T-helper 22 cell (primary cell): Measurements from ENCODE around the gene CUEDC1.
"Not testable (repeated sequence)": the region's sequence is repeated elsewhere in the genome, so short reads cannot be mapped to it uniquely, and the experiment has no call there.

Source experiments
- DNase-seq: peaks from one replicate; pipeline ENCODE4 v3.0.0-alpha.2; 2020; ENCODE audit warnings: low read depth

CUEDC1 gene

GRCh38 chr17:57859601-57860413, 95.4 kb downstream of the CUEDC1 start:
- DNase-seq: no peak

DNA sequence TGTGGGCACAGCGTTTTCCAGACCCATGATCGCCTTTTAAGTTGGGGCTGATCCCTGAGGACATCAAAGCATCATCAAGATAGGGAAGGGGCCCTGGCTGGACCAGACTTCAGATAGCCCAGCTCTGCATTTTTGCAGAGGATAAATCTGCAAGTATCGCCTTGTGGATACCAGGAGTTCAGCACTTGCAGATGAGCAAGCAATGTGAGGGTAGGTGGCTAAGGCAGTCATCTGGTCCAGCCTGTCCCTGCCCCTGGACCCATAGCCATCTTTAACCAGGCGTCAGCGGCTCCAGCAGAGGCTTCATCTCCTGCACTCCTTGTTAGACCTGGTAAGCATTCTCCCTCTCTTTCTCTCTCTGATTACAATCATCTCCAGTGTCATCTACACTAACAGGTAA, 96.4 kb downstream of the CUEDC1 start:
- DNase-seq: no peak

DNA sequence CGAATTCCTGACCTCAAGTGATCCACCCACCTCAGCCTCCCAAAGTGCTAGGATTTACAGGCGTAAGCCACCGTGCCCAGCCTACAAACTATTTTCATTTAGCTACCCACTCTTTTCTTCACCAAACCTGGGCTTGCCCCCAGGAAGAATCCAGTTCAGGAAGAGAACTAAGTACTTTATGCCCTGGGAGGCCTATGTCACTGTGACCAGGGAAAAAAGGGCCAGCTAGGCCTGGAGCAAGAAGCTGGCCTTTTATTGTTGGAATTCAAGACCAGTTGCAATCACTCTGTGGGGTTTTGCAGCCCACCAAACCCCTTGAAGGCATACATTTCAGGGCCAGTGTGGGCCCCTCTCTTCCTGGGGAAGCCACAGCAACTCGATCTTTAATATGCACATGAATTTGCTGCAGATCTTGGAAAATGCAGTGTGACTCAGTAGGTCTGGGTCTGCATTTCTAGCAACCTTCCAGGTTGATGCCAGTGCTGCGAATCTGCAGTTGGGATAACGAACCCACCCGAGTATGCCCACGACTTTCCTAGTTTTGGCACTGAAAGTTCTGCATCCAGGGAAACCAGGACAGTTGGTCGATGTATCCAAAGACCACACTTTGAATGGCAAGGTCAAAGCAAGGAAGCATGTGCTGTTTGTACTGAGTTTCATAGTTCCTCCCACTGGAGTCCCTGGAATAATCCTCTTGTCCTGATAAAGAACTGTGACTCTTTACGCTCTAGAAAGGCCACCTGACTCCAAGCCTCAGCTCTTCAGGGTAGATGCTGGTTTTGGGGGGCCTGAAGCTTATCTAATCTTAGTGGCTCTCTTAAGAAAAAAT, 98.2 kb downstream of the CUEDC1 start:
- DNase-seq: no peak

- no peak for DNase-seq
Measured at GRCh38 chr17:57855391-57856035, 99.7 kb downstream of the CUEDC1 start.

DNA sequence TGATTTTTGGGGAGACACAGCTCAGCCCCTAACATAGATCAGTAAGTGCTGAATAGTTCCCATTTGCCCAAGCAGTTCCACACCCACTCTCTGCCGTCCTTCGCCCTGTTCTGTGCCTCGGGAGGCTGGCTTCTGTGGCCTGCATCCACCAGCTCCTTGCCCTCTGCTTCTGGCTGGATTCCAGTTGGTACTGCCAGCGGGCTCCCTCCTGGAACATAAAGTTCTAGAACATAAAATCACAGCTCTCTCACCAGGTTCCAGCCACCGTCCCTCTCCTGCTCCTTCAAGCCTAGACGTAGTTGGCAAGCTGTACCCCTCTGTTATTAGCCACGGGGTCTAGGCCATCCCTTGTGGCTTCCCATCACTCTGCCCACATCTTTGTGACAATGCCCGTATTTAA, 101.5 kb downstream of the CUEDC1 start:
- DNase-seq: no peak

GRCh38 chr17:57852955-57853328, 102.3 kb downstream of the CUEDC1 start:
- DNase-seq: no peak

DNA sequence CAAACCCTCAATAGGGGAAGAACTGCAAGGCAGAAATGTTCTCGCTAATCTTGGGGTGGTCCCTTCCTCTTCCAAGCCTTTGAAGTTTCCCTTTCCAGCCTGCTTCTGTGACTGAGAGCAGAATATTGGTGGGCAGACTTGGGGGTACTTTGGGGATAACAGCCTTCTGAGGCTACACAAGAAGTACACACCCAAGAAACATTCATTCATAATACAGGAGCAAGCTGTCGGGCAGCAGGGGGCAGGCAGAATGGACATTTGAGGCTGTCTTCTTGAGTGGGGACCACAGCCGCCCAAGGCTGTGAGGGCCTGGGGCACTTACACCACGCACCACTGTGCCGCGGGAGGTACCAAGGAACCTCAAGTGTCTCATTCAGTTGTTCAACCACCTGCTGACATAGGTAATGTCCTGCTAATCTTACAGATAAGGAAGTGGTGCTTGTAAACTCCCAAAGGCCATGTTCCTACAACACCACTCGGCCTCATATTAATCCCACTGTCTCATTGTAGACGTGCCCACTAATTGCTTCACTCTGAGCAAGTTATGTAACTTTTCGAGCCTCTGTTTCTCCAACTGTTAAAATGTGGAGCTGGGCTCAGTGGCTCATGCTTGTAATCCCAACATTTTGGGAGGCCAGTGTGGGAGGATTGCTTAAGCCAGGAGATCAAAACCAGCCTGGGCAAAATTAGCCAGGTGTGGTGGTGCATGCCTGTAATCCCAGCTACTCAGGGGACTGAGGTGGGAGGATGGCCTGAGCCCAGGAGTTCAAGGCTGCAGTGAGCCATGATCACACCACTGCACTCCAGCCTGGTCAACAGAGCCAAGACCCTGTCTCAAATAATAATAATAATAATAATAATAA, 102.9 kb downstream of the CUEDC1 start:
- no peak for DNase-seq

DNA sequence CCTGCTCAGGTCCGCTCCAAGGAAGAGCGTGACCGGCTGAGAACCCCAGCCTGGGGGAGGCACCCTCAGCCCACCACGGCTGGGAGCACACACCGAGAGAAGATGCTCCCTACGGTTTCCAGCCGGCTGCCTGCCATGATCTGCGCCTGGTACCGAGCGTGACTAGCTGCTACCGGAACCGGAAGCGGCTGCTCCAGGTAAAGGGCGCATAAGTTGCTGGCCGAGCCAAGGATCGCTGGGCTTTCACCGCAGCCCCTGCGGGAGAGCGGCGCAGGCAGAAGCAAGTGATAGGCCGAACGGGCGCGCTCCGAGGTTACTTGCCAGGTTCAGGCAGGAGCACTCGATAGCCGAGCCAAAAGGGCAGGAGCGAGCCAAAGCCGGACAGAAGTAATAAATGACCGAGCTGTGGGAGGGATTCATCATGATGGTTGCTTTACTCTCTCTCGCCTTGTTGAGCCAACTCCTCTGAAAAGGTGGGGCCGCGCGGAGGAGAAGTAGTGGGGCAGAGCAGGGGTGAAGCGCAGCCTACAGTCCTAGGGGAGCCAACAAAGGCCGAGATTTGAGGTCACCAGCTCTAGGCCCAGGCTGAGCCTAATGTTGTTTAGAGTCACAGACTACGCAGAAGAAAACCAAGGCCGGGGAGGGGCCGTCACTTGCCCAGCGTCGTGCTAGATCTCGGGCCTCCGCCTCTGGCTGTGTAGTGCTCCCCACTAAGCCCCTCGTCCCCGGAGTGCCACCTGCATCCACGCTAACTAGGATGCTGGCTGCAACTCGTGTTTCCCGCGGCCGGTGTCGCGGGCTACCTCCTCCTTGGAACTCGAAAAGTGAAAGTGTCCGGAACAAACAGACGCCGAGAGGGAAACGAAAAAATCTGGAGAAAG, 105.1 kb downstream of the CUEDC1 start, which contains the start of gene MRPS23:
TSS of gene MRPS23 (minus strand) at position 171 of the 881 bp plus-strand sequence. CDS start at position 137, 34 bp downstream.
- DNase-seq: peak; percentile 97

DNA sequence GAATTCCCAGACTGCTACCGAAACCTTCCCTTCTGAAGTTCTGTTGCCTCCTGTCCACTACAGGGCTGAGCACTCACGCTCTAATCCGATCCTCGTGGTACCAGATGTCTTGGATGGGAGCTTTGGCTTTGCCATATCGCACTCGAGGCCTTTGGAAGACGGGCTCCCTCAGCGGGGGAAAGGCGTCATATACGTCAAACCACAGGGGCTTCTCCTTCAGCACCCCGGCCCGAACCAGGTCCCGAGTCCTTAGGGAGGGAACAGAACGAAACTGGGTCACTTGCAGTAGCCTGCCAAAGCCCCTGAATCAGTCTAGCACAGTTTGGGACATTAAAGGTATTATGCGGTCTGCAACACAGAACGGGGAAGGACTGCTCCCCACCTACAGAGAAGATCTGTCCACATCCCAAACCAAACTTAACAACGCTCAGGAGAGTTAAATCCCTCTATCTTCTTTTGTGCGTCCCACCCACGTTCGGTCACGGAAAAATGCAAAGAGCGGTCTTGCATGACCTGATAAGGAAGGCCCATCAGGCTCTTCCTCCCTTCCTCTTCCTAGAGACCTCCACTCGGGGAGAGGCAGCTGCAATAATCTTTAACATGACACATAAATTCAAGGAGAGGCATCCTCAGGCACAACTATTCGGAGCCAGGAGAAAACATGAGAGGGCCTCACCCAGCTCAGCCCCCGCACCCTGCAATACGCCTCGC, 105.9 kb downstream of the CUEDC1 start:
- no peak for DNase-seq

- DNase-seq: not testable (repeated sequence)
Measured at GRCh38 chr17:57846056-57846945, 108.9 kb downstream of the CUEDC1 start.

DNA sequence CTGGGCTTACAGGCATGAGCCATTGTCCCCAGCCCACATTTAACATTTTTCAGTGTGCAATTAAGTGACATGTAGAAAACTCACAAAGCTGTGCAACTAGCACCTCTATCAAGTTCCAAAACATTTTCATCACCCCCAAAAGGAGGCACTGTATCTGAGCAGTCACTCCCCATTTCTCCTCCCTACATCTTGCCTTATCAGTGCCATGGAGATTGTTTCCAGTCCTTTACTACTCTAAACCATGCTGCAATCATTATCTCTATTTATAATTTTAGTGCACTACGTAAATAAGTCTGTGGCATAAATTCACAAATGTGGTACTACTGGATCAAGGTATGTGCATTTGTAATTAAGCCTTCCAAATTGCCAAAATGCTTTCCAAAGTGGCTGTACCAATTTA, 112.9 kb downstream of the CUEDC1 start:
- no peak for DNase-seq

DNA sequence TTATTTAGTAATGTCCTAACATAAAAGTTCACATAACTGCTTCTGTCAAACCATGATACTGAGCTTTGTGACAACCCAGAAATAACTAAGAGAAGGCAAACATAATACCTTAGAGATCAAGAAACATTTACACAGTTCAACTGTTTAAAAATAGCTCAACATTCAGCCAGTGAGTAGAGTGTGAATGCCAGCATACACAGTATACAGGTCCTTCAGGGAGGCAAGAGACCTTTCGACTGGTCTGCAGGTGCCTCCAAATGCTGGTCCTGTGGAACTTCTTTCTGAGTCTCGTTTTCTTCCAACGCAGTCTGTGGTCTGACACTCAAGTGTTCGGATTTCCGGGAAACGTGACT, 115.7 kb downstream of the CUEDC1 start:
- DNase-seq: no peak

DNA sequence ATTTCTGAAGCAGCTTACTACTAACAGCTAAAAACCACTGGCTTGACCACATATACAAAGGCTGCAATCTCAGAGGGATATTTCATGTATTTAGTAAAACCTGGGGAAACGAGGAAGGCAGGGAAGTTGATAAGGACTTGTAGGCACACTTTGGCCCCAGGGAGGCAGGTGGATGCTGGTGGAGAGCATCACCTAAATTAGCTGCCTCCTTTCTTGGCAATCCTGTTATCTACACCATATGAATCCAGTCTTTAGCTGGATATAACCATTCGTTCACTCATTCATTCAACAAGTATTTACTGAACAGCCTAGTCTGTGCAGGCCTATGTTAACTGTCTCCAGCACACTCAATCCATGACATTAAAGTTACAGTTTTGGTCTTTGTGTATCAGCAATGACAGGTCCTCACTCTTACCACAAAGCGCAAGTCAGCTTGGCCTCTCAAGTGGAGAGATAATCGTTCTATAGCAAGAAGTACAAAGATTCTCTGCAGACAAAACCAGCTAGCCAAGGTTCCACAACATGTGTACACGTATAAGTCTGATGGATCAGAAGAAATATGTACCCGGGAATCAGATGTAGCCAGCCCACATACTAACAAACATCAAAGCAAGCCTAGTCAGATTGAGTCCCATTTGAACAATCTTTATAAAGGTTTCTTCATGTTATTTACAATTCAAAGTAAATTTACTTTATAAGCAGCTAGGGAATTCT, 116.2 kb downstream of the CUEDC1 start:
- DNase-seq: no peak

GRCh38 chr17:57838453-57838852, 116.8 kb downstream of the CUEDC1 start:
- DNase-seq: no peak

DNA sequence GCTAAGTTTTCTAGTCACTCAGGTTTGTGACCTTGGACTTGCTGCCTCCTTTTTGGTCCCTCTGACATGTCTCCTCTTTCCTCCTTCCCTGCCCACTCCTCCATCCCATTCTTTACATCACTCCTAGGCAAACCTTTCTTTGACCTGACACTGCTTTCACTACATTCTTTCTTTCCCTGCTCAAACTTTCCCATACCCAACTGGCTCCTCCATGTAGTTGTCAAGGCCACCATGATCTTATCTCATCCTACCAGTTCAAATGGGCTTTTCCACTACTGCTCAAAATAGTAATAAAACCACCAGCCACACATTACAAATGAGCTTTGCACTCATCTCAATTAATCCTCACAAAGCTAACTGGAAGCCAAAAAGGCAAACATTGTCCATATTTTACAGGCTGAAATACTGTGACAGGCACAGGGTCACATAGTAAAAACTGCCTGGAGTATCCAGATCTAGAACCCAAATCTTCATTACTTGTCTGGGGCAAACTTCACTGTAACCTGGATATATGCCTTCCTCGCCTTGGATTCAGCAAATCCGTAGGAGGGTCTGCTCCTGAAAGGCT, 119.8 kb downstream of the CUEDC1 start:
- DNase-seq: no peak

DNA sequence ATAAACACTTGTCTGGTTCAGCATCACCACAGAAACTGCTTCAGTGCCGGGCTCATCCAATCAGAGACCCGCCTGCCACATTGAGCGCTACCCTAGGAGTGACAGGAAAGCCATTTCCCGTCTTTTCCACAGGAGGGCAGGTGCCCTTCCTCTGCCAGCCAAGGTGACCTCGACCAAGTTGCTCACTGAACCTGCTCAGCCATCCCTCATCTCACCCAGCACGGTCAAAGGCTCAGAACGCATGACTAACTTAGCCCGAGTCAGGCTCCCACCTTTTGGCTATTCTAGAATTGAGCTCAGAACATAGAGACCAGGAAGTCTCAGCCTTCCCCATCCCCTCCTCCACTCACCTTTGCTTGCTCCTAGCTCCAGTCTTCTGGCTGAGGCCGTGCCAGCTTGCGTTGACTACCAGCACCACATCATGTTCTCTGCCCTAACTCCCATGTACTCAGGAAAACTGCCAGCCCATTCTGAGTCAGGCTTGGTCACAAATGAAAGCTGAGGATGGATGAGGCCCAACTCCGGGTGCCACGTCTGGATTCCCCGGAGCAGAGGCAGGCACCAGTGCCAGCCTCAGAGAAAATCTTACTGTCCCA, 121.0 kb downstream of the CUEDC1 start:
- no peak for DNase-seq

DNA sequence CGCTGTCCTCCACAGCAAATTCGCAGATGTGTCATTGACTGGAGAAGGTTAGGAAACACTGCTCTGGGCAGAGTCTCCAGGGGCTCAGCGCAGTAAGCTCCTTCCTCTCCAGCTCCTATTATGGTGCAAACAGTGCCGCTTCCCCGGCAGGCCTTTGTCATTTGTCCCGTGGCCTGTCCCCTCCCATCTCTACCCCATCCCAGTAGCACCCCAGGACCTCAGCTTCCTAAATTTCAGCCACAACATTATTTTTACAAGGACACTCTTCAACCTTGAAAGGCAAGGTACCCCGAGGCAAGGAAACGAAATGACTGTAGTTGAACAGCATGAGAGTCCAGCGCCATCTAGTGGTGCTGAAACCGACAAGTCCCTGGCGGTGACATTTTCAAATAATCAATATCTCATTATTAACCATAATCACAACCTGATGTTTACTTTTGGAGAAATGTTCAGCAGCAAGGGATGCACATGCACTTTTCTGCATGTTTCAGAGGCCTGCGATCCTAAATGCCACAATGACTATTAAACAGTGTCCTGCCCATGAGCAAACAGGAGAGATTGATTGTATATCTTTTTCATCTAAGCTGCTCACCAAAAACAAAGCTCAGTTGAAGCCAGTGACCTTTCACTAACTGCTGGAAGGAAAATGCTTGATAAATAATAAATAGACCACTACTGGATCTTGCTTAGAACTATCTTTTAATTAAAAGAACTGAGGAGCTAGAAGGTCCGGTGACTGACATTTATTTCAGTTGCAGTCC, 121.9 kb downstream of the CUEDC1 start:
- peak; percentile 38 for DNase-seq
